CD4-positive, alpha-beta T cell treated with Interleukin-12 subunit alpha and Interleukin-12 subunit beta, for 1 hour (primary cell): Measurements from ENCODE around the gene TBC1D8.

ENCODE experiments used
- DNase-seq: peaks from one replicate; pipeline ENCODE4 v3.0.0-alpha.2; 2020

The TBC1D8 gene

DNA sequence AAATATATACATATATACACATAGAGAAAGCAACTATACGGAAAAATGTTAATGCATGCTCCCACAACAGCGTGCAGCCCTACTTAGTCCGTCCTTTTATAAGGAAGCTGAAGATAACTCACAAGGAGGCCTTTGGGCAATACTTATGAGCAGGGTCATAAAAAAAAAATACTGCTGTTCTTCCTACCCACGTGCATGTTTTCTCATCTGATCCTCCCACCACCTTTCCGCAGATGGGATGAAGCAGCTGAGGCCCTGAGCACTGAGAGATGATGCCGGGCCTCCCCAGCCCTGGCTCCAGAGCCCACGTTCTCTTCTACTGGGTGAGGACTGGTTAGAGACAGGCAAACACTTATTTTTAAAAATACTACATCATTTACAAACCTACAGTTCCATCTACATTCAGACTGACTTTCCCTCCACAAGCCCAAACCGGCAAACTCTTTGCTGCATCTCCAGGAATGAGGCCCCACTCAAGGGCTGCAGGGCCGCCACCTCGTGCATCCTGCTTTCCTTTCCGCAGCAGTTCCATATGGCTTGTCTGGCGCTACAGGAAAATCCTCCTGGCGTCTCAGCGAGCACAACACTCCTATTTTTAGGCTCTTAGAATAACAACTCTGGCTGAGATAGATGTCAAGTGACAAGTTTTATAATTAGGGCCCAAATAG is 41.6 kb downstream of the TBC1D8 start:
- no peak for DNase-seq

DNA sequence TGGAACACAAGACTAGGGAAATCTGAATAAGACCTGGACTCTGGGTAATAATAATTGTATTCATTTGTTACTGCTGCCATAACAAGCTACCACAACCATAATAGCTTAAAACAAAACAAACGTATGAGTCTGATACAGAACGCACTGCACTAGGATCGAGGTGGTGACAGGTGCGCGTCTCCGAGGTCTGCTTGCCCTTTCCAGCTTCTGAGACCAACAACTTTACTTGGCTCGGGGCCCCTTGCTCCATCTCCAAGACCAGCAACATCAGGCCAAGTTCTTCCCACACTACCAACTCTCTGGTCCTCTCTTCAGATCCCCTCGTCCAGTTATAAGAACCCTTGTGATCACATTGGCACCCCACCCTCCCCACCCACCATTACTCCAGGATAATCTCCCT is 42.8 kb downstream of the TBC1D8 start:
- no peak for DNase-seq

DNA sequence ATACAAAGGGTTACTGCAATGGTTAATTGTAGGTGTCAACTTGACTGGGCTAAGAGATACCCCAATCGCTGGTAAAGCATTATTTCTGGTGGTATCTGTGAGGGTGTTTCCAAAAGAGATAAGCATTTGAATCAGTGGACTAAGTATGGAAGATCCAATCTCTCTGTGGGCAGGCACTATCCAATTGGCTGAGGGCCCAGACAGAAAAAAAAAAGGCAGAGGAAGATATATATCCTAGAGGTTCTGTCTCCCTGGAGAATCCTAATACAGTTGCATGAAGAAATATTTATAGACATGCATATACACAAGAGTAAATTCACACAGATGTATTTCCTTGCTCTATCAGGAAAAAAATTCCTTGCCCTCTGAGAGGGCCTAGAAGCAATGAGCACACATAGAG is 43.9 kb downstream of the TBC1D8 start:
- DNase-seq: no peak

DNA sequence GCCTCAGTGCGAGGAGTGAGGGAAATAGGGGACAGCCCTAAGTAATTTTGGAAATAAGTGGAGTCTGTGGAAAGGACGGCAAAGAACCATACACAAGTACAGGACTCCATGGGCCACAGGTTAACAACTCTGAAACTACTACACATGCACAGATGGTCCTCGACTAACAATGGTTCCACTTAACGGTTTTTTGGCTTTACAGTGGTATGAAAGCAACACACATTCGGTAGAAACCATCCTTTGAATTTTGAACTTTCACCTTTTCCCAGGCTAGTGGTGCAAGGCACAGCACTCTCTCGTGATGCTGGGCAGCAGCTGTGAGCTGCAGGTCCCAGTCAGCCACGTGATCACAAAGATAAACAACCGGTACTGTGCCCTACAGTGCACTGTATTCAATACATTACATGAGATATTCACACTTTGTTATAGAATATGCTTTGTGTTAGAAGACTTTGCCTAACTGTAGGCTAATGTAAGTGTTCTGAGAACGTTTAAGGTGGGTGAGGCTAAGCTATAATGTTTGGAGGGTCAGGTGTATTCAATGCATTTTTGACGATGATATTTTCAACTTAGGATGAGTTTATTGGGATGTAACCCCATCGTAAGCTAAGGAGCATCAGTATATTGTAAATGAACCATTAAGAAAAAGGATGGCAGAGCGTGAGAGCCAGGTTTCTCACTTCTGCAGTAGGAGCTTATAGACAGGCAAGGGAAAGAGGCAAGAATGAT is 44.6 kb downstream of the TBC1D8 start:
- no peak for DNase-seq

DNA sequence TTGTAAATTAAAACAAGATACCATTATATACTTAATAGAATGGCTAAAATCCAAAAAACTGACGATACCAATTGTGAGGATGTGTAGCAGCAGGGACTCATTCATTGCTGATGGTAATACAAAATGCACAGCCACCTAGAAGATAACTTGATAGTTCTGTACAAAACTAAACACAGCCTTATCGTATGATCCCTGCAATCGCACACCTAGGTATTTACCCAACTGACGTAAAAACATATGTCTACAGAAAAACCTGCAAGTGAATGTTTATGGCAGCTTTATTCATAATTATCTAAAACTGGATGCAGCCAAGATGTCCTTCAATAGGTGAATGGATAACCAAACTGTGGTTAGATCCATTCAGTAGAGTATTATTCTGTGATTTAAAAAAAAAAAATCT is 45.5 kb downstream of the TBC1D8 start:
- no peak for DNase-seq

DNA sequence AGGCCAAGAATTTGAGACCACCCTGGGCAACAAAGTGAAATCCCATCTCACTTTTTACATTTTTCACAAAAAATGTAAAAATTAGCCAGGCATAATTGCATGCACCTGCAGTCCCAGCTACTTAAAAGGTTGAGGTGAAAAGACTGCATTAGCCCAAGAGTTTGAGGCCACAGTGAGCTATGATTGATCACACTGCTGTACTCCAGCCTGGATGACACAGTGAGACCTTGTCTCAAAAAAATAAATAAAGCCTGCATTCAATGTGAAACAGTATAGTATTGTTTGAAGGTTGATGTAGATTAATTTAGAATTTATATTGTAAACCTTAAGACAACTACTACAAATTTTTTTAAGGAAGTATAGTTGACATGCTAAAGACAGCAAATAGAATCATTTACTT is 53.5 kb downstream of the TBC1D8 start:
- no peak for DNase-seq

DNA sequence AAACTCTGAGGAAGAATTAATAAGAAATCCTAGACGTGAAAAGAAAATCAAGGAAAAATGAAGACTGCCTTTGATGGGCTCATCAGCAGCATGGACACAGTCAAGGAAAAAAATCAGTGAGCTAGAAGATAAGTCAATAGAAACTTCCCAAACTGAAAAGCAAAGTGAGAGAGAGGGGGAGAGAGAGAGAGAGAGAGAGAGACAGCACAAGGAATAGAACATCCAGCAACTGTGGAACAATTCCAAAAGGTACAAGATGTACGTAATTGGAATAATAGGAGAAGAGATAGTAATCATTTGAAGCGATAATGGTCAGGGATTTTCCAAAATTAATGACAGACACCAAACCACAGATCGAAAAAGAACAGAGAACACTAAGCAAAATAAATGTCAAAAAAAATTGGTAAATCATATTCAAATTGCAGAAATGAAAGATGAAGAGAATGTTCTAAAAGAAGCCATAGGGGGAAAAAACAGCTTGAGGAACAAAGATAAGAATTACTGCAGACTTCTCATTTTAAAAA is 54.5 kb downstream of the TBC1D8 start:
- DNase-seq: no peak

DNA sequence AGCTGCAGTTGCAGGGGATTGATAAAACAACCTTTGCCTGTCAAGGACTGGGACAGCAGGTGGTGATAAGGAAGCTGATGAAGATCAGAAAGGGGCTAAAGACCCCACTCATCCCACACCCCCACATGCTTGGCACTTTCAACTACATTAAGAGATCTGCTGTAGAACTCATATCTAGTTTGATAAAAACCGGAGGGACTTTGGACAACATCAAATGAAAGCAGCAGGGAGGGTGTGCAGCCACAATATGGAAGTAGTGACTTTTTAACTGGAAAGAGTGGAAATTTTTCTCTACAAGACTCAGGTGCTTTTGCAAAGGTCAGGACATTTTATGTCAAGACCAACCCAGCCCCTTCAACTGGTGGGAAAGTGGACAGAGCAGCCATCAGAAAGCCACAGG is 56.8 kb downstream of the TBC1D8 start:
- DNase-seq: no peak

DNA sequence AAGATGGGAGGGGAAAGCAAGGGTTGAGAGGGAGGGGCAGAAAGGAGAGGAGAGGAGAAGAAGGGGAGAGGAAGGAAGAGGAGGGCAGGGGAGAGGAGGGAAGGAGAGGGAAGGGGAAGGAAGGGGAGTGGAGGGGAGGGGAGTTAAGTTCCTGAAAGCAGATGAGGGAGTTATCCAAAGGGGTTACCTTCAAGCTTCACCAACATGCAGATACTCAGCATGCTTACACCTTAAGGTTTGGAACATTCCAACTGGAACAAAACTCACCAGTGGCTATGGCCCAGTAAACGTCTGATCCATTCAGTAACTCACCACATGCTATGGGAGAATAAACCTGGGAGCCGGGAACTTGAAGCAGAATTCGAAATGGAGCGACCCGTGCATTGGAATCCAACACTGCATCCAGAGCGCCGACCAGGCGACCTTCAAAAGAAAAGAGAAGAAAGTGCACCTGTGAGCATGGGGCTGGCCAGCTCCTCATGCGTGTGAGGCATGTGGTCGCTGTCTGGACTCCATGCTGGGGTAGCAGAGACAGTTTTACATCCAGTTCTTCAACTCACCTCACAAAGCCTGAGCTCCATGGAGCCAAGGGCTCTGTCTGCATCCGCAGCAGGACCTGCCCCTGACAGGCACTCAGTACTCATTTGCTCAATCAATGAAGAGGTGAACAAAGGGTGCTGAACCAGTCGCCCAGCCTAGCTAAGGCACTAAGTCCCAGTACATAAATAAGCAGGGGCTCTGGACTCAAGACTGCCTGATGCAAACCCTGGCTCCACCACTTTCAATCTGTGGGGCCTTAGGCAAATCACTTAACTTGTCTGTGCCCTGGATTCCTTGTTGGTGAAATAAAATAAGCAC is 61.0 kb downstream of the TBC1D8 start:
- DNase-seq: no peak

DNA sequence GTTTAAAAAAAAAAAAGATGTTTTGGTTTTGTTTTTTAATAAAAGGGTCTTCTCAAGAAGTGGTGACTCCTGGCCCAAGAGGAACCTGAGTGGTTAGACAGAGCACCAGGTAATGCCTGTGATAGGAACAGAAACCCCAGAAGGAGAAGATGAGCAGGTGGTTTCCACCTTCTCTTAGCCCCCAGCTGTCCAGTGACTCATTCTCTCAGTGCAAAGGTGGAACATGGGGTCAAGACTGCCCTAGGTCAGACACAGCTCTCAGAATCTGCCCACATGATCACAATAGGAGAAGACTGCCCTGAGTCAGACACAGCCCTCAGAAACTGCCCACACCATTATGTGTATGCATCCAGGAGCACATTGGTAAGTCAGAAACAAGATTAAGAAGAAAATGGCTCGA is 61.8 kb downstream of the TBC1D8 start:
- DNase-seq: peak; percentile 7

DNA sequence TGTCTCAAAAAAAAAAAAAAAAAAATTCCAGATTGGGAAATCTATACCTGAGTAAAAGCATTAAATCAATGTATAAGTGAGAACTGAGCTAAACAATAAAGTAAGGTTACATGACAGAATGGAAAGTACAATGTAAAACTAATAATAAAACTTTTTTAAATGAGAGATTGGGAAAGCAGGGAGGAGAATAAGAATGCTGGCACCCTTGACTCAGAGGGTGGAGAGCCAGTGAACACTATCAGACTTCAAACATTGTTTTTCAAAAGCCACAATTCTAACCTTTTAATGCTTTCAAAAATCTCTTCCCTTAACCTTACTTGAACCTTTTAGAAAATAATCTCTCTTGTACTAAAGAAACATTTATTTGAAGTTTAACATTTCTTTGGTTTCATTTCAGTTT is 63.5 kb downstream of the TBC1D8 start:
- no peak for DNase-seq

DNA sequence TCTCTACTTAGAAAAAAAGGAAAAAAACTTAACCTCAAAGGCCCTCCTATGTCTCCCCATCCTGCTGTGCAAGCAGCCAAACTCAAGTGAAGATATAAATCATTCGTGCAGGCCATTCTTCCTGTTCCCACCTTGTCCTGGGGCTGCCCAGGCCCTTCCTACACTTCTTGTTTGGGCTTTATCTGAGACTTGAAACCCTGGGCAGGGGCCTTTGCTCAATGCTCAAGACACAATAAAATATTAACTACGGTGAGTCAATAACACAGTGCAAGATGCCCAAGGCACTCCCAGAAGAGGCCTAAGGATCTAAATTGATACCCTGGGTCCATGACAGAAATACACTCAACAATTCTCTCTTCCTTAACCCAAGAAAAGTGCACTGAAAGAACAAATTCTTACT is 67.6 kb downstream of the TBC1D8 start:
- no peak for DNase-seq

DNA sequence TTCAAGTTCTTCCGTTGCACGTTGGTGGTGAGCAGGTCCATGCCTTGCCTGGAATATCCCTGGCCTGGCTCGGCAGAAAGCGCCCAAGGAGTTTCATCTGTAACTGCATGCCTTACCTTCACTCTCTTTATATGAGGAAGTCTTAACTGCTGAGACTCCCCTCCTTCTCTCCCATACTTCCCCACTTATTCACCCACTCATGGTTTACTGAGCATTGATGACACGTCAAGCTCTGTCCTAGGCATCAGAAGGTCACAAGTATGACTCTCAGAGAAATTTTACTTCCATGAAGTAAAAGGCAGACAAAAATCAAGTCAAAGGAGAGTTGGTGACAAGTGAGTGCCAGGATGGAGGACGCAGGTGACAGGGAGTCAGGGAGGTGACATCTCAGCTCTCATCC is 68.2 kb downstream of the TBC1D8 start:
- no peak for DNase-seq

DNA sequence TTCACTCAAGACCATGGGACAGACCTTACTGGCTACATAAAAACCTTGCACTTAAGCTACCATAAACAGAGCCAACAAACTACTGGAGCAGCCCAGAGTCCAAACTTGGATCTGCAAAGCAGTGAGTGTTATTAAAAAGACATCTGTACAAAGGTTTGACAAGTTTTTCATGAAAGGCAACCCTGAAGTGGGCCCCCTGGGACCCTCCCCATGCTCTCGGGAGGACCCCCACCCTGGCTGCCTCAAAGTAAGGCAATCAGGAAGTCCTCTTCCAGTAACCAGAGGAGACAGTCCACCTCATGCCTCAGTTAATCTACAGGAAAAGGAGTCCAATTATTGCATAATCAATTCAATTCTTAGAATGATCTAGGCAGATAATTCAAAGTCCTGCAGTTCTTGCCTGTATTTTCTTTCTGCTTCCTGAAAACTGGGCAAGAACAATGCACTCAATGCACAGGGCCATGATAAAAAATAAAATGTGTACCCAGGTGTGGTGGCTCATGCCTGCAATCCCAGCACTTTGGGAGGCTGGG is 69.7 kb downstream of the TBC1D8 start:
- no peak for DNase-seq

DNA sequence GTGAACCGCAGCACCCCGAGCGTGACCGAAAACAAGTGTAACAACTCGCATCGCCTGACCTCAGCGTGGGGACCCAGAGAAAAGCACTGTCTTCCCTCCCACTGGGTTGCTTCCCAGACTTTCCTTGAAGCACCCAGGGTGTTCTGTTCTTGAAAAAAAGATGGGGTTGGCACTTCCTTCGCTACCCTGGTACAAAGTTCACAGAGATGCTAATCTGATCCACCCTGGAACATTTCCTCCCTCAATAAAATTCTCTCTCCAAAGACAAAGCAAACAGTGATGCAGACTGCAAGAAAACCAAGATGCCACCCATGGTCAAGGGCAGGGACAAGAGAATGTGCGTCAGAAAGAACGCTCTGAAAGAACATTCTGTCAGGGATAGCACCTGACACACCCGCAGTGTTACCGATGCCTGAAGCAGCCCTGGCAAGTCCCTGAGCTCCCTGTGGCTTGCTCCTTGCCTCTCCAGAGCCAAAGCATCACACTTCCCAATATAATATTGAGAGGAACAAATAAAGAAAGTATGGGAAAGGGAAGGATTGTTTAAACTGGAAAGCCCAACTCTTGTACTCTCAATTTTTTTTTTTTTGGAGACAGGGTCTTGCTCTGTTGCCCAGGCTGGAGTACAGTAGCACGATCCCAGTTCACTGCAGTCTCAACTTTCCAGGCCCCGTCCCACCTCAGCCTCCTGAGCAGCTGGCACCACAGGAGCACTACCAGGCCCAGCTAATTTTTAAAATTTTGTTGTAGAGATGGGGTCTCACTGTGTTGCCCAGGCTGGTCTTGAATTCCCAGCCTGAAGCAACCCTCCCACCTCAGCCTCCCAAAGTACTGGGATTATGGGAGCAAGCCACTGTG is 70.7 kb downstream of the TBC1D8 start:
- no peak for DNase-seq

DNA sequence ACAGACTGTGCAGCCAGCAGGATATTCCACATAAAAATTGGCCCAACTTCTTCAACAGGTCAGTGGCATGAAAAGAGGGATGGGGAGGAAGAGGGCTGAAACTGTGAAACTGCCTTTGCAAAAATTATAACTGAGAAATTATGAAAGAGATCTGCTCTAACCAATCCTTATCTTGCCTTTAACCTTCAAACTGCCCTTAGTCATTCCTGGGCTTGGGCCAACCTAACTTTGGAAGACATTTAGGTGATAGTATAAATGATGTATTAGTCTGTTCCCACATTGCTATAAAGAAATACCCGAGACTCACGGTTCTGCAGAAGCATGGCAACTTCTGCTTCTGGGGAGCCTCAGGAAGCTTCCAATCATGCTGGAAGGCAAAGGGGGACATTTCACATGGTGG is 74.6 kb downstream of the TBC1D8 start:
- no peak for DNase-seq

DNA sequence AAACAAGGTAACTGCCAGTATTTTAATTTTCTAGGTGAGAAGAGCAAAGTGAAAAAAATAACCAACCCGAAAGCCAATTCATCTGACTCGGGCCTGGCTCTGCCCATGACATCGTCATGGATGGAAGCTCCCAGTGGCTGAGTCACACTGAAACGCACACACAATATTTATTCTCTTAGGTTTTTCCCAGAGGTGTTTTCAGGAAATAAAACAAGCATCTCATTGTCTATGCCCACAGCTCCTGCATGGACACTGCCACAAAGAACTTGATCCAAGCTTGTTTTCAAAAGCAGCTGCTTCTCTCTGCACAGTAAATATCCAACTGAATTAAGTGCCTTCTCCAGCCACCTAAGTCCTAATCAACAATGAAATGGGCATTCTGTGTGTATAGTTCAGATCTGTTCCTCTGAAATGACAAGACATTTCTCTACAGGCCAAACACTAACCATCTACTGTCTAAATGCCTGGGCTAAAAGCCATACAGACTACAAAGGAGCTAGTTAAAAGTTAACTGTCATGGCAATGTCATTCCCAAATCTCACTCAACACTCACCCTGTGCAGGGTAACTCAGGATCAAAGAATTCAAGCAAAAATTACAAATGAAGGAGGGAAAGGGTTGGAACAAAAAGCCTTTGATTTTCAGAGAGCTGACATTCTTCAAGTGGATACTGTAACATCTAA is 86.2 kb downstream of the TBC1D8 start:
- DNase-seq: no peak

DNA sequence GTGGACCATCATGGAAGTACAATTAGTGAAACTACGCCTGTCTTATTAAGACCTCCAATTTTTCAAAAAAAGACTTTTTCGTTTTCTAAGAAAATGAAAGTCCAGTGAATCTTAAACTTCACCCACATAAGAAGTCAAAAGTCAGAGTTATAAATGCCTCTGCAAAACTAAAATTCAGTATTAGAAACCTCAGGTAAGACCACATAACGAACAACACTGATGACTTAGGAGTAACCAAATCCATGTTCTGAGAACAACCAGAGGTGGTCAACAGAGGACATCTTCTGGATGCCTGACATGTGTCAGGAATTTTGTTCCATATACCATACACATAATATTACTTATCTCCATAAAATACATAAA is 86.7 kb downstream of the TBC1D8 start:
- no peak for DNase-seq

DNA sequence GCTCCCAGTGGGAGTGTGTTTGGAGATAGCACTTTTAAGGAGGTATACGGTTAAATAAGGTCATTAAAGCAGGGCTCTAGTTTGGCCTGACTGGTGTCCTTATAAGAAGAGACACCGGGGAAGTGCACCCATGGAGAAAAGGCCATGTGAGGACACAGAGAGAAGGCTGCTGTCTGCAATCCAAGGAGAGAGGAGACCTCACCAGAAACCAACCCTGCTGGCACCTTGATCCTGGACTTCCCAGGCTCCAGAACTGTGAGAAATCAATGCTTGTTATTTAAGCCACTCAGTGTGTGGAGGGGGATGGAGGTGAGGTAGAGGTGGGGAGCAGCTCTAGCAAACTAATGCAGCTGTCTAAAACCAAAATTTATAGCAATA is 87.1 kb downstream of the TBC1D8 start:
- no peak for DNase-seq

DNA sequence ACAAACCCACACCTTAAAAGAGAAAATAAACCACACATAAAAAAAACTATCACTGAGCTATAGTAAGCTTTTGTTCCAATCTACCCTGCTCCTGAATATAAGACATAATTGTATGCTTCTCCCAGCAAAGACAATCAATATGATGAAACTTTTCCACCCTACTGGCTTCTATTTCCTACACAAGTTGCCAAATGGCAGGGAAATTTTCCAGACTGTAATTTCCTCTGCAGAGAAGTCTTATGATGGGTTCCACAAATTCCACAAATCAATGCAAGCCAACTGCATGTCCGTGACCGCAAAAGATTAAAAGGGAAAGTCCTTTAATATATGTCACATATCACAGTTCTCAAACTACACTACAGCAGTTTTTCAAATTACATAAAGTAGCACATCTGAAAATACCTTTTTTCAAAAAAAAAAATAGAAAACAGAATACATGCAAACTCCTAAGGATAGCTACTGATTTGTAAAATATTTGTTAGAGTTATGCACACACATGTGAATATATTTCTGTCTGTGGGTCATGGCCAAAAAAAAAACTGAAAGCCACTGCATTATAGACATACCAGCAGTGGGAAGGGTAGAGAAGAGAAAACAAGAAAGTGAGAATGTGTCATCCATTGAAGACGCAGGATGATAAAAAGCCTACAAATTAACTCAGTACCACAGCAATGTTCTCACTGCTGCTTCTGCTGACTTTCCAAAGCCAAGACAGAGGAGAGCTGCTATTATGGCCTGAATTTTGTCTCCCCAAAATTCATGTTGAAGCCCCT is 87.6 kb downstream of the TBC1D8 start:
- DNase-seq: no peak

DNA sequence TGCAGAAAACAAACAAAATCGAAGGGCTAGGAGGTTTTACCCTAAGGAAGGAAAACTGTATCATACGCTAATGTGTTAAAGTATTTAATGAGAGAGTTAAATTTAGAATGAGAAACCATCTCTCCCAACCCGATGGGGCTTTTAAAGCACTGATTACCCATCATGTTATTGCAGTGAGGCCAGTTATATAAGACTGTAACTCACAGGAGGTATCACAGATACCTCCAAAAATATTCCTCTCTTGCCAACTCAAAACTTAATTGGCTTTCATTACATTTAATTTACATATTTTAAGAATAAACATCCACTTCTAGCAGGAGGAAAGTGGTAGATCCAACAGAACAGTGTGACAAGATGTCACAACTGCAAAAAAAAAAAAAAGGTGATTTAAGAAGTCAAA is 92.8 kb downstream of the TBC1D8 start:
- DNase-seq: no peak
